Testis (tissue), 3 donors: ENCODE data around the gene PPM1F. TPM values are rescaled to one million over a fixed set of nuclear protein-coding genes. Genes with fewer than 3 reads are reported as not detected.

Source experiments
- DNase-seq: peaks from one replicate; pipeline ENCODE4 v3.0.0-alpha.2; 2019
- H3K27ac ChIP-seq, 2 donors: fragments of 200-600 bp; sonication (generic); one replicate each; pipeline ENCODE4 v1.5.1; 2019
- H3K27me3 ChIP-seq: fragments of 200-600 bp; sonication (generic); one replicate; pipeline ENCODE4 v1.5.1; 2019
- H3K36me3 ChIP-seq: fragments of 200-600 bp; sonication (generic); one replicate; pipeline ENCODE4 v1.5.1; 2017; ENCODE audit warnings: low read depth; ENCODE audit errors: missing control alignments
- H3K4me1 ChIP-seq: fragments of 200-600 bp; sonication (generic); one replicate; pipeline ENCODE4 v1.5.1; 2019
- H3K4me3 ChIP-seq, 2 donors: fragments of 200-600 bp; sonication (generic); one replicate each; pipeline ENCODE4 v1.5.1; 2017 to 2019
- H3K9me3 ChIP-seq: fragments of 200-600 bp; sonication (generic); one replicate; pipeline ENCODE4 v1.5.1; 2017
- CTCF ChIP-seq, 3 experiments: fragments of 450-650 bp in 2 of 3; fragments of 200-600 bp in 1 of 3; sonication (generic) in 1 of 3; IDR thresholded peaks; one replicate each; pipeline ENCODE4 v1.5.1; 2016 to 2019; ENCODE audit warnings: antibody characterized with exemption in 3 of 3, mild to moderate bottlenecking in 2 of 3, moderate library complexity in 1 of 3
- POLR2A ChIP-seq: fragments of 450-650 bp; IDR thresholded peaks from one replicate; pipeline ENCODE4 v1.6.1; 2017; ENCODE audit warnings: antibody characterized with exemption, mild to moderate bottlenecking, moderate library complexity
- WGBS, 2 donors: methylation state at CpG; one replicate each; pipeline ENCODE4 v1.1.5; 2018; 5-methylcytosine and 5-hydroxymethylcytosine counted together
- intact Hi-C: fragments of 100-400 bp; cut with DNase I; formaldehyde crosslinking; loops from one replicate; pipeline ENCODE4 v1.15.1; 2023; ENCODE audit warnings: low total_unique reads
- polyA plus RNA-seq: library from polyadenylated mRNA; stranded (reverse); fragments of 350-450 nt; fragmentation: Illumina TruSeq; extraction: RNeasy Lipid Tissue Mini Kit (QIAGEN cat#74804); gene quantifications from one replicate; pipeline ENCODE4 v1.2.3, GENCODE V29; 2014; ENCODE audit warnings: low read depth, low replicate concordance; ENCODE audit not compliant: insufficient read depth
- total RNA-seq, 2 donors: library from RNA; depleted of rRNA; stranded (reverse); fragments of >200 nt; gene quantifications; one replicate each; pipeline ENCODE4 v1.2.3, GENCODE V29; 2016

Gene PPM1F
- total and polyA plus RNA-seq, 3 donors from 2014 or later: 17.4 to 22.7 (median 22.4) TPM

DNA sequence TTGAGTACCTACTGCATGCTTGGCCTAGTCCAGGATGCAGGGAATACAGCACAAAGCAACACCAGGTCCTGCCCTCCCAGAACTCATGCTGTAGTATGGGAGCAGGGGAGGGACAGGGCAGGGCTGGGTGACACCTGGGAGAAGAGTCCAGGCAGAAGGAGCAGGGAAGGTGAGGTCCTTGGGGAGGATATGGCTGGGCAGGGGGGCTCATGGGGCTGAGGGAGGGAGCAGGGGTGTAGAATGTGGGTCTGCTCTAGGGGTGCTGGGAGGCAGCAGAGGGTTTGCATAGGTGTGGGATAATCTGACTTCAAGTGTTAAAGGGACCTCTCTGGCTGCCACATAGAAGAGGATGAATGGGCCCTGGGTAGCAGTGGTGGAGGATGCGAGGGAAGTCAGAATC, 25.2 kb upstream of the PPM1F start:
- no peaks in the 10 kb centered on the region for H3K4me1 ChIP-seq
- TF ChIP-seq POLR2A: no peak
- H3K36me3 ChIP-seq: no peaks in the 10 kb centered on the region
- H3K27ac ChIP-seq: no peak overlapping the region
- intact Hi-C loops: no loop called here
- DNase-seq: no peak
- H3K4me3 ChIP-seq: no peak overlapping the region
- WGBS, 2 donors: 100% methylated on average over 1 of the region's 1 CpG
- H3K27me3 ChIP-seq: no peaks in the 10 kb centered on the region
- H3K9me3 ChIP-seq: no peaks in the 10 kb centered on the region

GRCh38 chr22:21975854-21976345, 23.3 kb upstream of the PPM1F start:
- Histone ChIP-seq H3K27ac (no peak overlapping the region), H3K9me3 (no peaks in the 10 kb centered on the region), H3K4me1 (no peaks in the 10 kb centered on the region), H3K4me3 (no peak overlapping the region), H3K27me3 (no peaks in the 10 kb centered on the region), H3K36me3 (no peaks in the 10 kb centered on the region)
- no peak for DNase-seq
- TF ChIP-seq CTCF (IDR thresholded peaks at IDR 0.05) (no peak), POLR2A (no peak)
- 96 to 97% methylated on average over 3 to 5 of the region's 5 CpGs for WGBS, 2 donors
- intact Hi-C loops: no loop called here

DNA sequence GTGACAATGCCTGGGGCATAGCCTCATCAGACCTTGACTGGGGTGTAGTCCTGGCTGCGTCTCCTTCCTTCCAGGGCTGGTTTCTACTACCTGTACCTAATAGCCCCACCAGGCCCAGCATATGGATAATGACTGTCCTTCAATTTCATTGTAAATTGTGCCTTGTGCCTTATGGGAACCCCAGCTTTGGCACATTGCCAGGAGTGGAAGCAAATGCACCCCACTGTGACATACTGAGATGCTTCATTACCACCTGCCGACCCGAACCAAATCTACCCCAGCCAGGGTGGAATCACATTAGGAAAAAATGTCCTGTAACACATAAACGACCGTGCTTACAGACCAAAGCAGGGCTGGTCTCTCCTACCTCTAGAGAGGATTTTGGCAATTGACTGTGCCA, 22.6 kb upstream of the PPM1F start:
- H3K9me3 ChIP-seq: no peaks in the 10 kb centered on the region
- no peaks in the 10 kb centered on the region for H3K27me3 ChIP-seq
- no peak overlapping the region for H3K4me3 ChIP-seq
- H3K36me3 ChIP-seq: no peaks in the 10 kb centered on the region
- 91 to 96% methylated on average over 5 of the region's 5 CpGs for WGBS, 2 donors
- no peak for DNase-seq
- intact Hi-C loops: no loop called here
- TF ChIP-seq POLR2A (no peak), CTCF (IDR thresholded peaks at IDR 0.05) (no peak)
- no peak overlapping the region for H3K27ac ChIP-seq
- no peaks in the 10 kb centered on the region for H3K4me1 ChIP-seq

- Histone ChIP-seq H3K4me3 (no peak overlapping the region), H3K36me3 (no peaks in the 10 kb centered on the region), H3K9me3 (no peaks in the 10 kb centered on the region), H3K27ac (no peak overlapping the region), H3K4me1 (no peaks in the 10 kb centered on the region), H3K27me3 (no peaks in the 10 kb centered on the region)
- no peak for TF ChIP-seq CTCF (IDR thresholded peaks at IDR 0.05)
- no peak for TF ChIP-seq POLR2A
- intact Hi-C loops: no loop called here
- no peak for DNase-seq
- WGBS, 2 donors: 95 to 96% methylated on average over 7 to 12 of the region's 12 CpGs
Measured at GRCh38 chr22:21974058-21974649, 21.5 kb upstream of the PPM1F start.

DNA sequence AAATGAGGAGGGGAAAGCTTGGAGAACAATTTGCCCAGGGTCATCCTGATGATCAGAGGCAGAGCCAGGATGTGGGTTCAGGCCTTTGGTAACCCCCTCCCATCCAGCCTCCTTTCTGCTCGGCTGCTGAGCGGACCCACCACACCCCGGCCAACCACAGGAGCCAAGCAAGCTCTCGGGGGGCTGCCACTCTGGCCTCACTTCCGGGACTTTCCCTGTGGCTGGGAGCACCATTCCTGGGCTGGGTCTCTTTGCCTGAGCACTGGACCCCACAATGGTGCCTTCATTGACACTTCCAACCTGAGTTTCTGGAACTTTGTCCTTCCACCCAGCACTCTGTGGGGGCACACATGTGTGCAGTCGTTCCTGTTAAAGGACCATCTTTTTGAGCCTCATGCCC, 20.2 kb upstream of the PPM1F start:
- Histone ChIP-seq H3K9me3 (no peaks in the 10 kb centered on the region), H3K27ac (no peak overlapping the region), H3K36me3 (no peaks in the 10 kb centered on the region), H3K4me1 (no peaks in the 10 kb centered on the region), H3K27me3 (no peaks in the 10 kb centered on the region), H3K4me3 (no peak overlapping the region)
- no peak for DNase-seq
- intact Hi-C loops: no loop called here
- TF ChIP-seq POLR2A (no peak), CTCF (IDR thresholded peaks at IDR 0.05) (no peak)
- WGBS, 2 donors: 90 to 92% methylated on average over 6 of the region's 6 CpGs
